Activated naive CD8-positive, alpha-beta T cell treated with anti-CD3 and anti-CD28 coated beads for 36 hours (primary cell): ENCODE measurements around the gene COX7A2L. TPM values are rescaled to one million over a fixed set of nuclear protein-coding genes. Genes with fewer than 3 reads are reported as not detected.
"Not testable (repeated sequence)": the region's sequence is repeated elsewhere in the genome, so short reads cannot be mapped to it uniquely, and the experiment has no call there.

Experiments used
- DNase-seq: peaks from one replicate; pipeline ENCODE4 v3.0.0; 2021
- H3K27ac Mint-ChIP-seq: one replicate; pipeline ENCODE4 v1.8.0; 2022; ENCODE audit warnings: mild to moderate bottlenecking, moderate library complexity, mixed read lengths
- H3K27me3 Mint-ChIP-seq: one replicate; pipeline ENCODE4 v1.8.0; 2022; ENCODE audit warnings: mild to moderate bottlenecking, mixed read lengths
- H3K36me3 Mint-ChIP-seq: one replicate; pipeline ENCODE4 v1.8.0; 2021; ENCODE audit warnings: mild to moderate bottlenecking, mixed read lengths
- H3K4me1 Mint-ChIP-seq: one replicate; pipeline ENCODE4 v1.8.0; 2021; ENCODE audit warnings: mixed read lengths
- H3K4me3 Mint-ChIP-seq: one replicate; pipeline ENCODE4 v1.8.0; 2022; ENCODE audit warnings: mild to moderate bottlenecking, moderate library complexity, mixed read lengths
- H3K9me3 Mint-ChIP-seq: one replicate; pipeline ENCODE4 v1.8.0; 2022; ENCODE audit warnings: mixed read lengths
- total RNA-seq, 2 experiments: library from RNA; stranded (reverse); gene quantifications; one replicate each; pipeline ENCODE4 v1.2.3, GENCODE V29; 2021

The COX7A2L gene
- 100 to 1,000 TPM; 107 to 110 TPM for total RNA-seq

DNA sequence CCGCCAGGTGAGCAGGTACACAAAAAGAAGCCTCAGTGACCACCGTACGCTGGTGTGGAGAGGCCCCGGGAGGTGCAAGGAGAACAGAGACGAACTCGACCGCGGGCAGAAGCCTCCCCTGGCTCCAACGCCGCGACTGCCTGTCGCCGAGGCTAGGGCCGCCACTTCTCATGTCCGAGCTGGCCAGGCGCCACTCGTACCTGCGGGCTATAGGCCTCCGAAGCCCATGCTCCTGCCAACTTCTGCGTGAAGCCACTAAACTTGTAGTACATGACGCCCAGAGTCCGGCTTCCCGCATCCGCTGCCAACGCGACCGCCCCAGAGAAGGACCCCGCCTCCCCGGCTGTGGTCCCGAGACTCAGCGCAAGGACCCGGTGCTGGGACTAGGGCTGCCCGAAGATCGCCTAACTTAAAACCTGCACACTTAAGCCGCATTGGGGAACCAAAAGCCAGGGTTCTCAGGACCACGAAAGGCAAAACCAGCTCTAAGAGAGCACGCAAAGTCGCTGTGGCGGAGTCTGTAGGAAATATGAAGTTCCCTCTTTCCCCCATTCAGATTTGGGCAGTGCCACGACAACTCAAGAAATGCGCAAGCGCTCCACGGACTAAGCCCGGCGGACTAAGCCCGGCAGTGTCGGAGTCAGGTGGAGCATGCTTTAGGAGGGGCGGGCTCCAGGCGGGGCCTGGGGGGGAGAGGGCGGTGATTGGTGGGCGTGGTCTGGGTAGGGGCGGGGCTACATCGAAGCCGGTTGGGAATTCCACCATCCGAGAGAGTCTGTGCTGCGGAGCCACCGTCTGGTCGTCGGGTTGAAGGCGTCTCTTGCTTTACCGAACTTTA is at the start of gene COX7A2L:
Gene COX7A2L (minus strand): TSS at position 328 of the 838 bp plus-strand sequence. CDS start 56 bp downstream, at position 272.
- H3K27me3 Mint-ChIP-seq, result no peaks in the 10 kb centered on the region

DNA sequence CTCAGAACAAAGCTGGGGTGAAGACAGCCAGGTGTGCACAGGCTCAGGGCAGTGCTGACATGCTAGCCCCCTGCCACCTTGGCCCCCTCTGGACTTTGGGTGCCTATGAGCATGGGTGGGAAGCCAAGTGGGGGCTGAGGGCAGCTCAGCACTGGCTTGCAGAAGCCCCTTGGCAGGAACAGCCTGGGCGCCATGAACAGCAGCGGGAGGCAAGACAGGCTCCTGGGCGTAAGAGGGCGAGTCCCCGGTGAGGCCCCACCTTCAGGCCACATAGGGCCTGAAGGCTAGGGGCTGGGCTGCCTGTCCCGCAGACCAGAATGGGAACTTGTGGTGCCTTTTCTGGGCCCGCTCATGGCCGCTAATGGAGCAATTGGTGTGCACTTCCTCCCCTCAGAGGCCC is 47.0 kb upstream of the COX7A2L start:
- no peak for DNase-seq
- Mint-ChIP-seq H3K27ac (no peak overlapping the region), H3K9me3 (no peaks in the 10 kb centered on the region), H3K36me3 (no peaks in the 10 kb centered on the region), H3K4me3 (no peak overlapping the region), H3K27me3 (no peaks in the 10 kb centered on the region), H3K4me1 (no peaks in the 10 kb centered on the region)

More for the DNA sequence above, at the start of gene COX7A2L:
- Mint-ChIP-seq H3K4me3 (peak within 1 kb of the TSS; percentile 80), H3K4me1 (peaks cover 32% of the 10 kb centered on the region), H3K27ac (peak within 1 kb of the TSS; percentile 98), H3K36me3 (peaks cover 4% of the 10 kb centered on the region), H3K9me3 (no peaks in the 10 kb centered on the region)
- peak; percentile 93 for DNase-seq

- Mint-ChIP-seq H3K4me1 (no peaks in the 10 kb centered on the region), H3K27ac (no peak overlapping the region), H3K4me3 (no peak overlapping the region), H3K9me3 (no peaks in the 10 kb centered on the region), H3K27me3 (no peaks in the 10 kb centered on the region), H3K36me3 (no peaks in the 10 kb centered on the region)
- no peak for DNase-seq
These were observed 46.5 kb upstream of the COX7A2L start for GRCh38 chr2:42407476-42407875.

DNA sequence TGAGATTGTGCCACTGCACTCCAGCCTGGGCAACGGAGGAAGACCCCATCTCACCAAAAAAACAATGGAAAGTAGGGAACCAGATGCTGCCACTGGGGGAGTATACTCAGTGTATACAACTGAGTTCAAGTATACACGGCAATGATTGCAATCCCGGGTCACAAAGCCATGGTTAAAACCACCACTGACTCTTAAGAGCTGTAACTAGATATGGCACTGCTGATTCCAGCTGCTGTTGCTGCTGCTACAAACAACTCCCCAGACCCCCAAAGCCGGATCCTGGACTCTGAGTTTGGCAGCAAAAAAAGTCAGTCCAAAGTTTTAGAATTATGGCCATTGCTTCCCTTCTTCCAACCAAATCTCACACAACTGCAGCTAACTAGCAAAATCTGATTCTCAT is 43.7 kb upstream of the COX7A2L start:
- H3K4me3 Mint-ChIP-seq, result no peak overlapping the region
- no peak for DNase-seq
- no peaks in the 10 kb centered on the region for H3K36me3 Mint-ChIP-seq
- no peaks in the 10 kb centered on the region for H3K27me3 Mint-ChIP-seq
- H3K9me3 Mint-ChIP-seq, result no peaks in the 10 kb centered on the region
- H3K4me1 Mint-ChIP-seq, result no peaks in the 10 kb centered on the region
- no peak overlapping the region for H3K27ac Mint-ChIP-seq

DNA sequence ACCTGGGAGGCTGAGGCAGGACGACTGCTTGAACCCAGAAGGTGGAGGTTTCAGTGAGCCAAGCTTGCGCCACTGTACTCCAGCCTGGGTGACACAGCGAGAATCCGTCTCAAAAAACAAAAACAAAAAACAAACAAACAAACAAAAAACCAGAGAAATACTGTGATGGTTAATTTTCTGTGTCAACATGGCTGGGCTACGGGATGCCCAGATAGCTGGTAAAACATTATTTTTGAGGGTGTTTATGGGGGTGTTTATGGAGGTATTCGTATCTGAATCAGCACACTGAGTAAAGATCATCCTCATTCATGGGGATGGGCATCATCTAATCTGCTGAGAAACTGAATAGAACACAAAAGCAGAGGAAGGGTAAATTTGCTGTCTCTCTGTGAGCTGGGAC is 40.8 kb upstream of the COX7A2L start:
- Mint-ChIP-seq H3K9me3 (no peaks in the 10 kb centered on the region), H3K27me3 (no peaks in the 10 kb centered on the region), H3K4me3 (no peak overlapping the region), H3K27ac (no peak overlapping the region), H3K4me1 (no peaks in the 10 kb centered on the region), H3K36me3 (no peaks in the 10 kb centered on the region)
- DNase-seq, result no peak

- not testable (repeated sequence) for H3K9me3 Mint-ChIP-seq, DNase-seq, H3K4me3 Mint-ChIP-seq, H3K27me3 Mint-ChIP-seq, H3K27ac Mint-ChIP-seq, H3K36me3 Mint-ChIP-seq, H3K4me1 Mint-ChIP-seq
These were observed 37.0 kb upstream of the COX7A2L start for GRCh38 chr2:42398052-42398451.

DNA sequence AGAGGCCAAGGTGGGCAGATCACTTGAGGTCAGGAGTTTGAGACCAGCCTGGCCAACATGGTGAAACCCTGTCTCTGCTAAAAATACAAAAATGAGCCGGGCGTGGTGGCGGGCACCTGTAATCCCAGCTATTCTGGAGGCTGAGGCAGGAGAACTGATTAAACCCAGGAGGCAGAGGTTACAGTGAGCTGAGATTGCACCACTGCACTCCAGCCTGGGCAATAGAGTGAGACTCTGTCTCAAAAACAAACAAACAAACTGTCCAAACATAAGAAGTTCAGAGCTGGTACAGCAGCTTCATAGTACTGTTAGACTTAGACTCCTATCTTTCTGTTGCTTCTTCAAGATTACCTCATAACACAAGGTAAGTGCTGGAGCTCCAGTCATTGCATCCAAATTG is 32.3 kb upstream of the COX7A2L start:
- not testable (repeated sequence) for DNase-seq, H3K4me3 Mint-ChIP-seq, H3K27ac Mint-ChIP-seq, H3K9me3 Mint-ChIP-seq, H3K4me1 Mint-ChIP-seq, H3K27me3 Mint-ChIP-seq, H3K36me3 Mint-ChIP-seq

DNA sequence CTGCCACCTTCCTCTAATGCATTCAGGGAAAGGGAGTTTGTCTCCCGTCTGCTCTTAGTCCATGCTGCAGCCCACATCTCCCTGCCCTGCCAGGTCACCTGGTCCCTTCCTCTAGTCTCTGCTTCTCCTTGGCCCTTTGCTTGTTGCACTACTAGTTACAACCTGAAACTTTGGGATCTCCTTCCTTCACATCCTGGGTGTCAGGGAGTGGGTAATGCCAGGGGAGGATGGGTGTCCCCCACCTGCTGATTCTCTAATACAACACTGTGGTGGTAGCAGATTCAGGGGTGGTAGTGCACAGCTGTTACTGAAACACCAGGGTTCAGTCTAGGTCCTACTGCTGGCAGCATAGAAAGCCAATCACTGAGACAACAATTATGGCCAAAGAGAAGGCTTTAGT is 31.2 kb upstream of the COX7A2L start:
- Mint-ChIP-seq H3K36me3 (no peaks in the 10 kb centered on the region), H3K9me3 (no peaks in the 10 kb centered on the region), H3K27ac (no peak overlapping the region), H3K27me3 (no peaks in the 10 kb centered on the region), H3K4me1 (no peaks in the 10 kb centered on the region), H3K4me3 (no peak overlapping the region)
- DNase-seq, result no peak

DNA sequence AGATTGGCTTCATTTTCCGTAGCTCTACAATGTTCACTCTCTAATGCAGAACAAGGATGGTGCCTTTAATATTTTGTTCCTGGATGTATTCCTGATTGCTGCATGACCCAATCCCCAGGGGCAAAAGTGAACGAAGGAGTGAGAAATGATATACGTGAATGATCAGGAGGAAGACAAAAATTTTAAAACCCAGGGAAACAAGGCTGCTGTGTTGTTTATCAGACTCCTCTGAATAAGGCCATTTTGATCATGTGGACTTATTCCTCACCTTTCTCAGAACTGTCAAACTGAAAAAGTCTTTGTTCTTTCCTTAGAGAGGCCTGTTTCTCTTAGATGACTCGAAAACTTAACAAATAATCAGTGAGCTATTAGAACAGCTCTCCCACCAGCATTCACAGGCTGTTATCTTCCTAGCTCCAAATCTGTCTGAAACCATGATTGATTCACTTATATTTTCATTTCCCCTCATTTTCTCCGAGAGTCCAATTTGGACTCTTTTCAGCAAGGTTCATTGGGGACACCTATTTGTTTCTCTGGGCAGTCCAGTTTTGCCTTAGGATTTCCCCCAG is 29.5 kb upstream of the COX7A2L start:
- H3K4me1 Mint-ChIP-seq, result no peaks in the 10 kb centered on the region
- no peak for DNase-seq
- no peak overlapping the region for H3K27ac Mint-ChIP-seq
- no peak overlapping the region for H3K4me3 Mint-ChIP-seq
- H3K9me3 Mint-ChIP-seq, result no peaks in the 10 kb centered on the region
- no peaks in the 10 kb centered on the region for H3K36me3 Mint-ChIP-seq
- no peaks in the 10 kb centered on the region for H3K27me3 Mint-ChIP-seq

DNA sequence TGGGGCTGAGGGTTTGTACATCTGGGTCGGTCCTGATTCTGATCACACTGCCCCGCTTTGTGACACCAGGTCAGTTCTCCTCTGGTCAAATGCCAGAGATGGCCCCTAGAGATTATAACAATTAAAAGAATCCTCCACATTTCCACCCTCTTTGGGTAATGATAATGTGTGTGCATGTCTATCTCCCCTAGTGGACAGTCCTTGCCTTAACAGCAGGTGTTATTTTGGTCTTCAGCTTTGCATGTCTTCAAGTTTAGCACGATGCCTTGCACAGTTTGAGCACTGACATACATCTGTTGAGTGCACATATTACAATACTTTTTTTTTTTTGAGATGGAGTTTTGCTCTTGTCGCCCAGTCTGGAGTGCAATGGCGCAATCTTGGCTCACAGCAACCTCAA is 25.7 kb upstream of the COX7A2L start:
- DNase-seq, result no peak
- Mint-ChIP-seq H3K36me3 (no peaks in the 10 kb centered on the region), H3K4me3 (no peak overlapping the region), H3K9me3 (no peaks in the 10 kb centered on the region), H3K27ac (no peak overlapping the region), H3K27me3 (peaks cover 1% of the 10 kb centered on the region), H3K4me1 (no peaks in the 10 kb centered on the region)

- no peak for DNase-seq
- Mint-ChIP-seq H3K27ac (no peak overlapping the region), H3K36me3 (no peaks in the 10 kb centered on the region), H3K4me3 (no peak overlapping the region), H3K27me3 (peaks cover 9% of the 10 kb centered on the region), H3K4me1 (no peaks in the 10 kb centered on the region), H3K9me3 (no peaks in the 10 kb centered on the region)
These were observed 24.2 kb upstream of the COX7A2L start for GRCh38 chr2:42385225-42385624.

DNA sequence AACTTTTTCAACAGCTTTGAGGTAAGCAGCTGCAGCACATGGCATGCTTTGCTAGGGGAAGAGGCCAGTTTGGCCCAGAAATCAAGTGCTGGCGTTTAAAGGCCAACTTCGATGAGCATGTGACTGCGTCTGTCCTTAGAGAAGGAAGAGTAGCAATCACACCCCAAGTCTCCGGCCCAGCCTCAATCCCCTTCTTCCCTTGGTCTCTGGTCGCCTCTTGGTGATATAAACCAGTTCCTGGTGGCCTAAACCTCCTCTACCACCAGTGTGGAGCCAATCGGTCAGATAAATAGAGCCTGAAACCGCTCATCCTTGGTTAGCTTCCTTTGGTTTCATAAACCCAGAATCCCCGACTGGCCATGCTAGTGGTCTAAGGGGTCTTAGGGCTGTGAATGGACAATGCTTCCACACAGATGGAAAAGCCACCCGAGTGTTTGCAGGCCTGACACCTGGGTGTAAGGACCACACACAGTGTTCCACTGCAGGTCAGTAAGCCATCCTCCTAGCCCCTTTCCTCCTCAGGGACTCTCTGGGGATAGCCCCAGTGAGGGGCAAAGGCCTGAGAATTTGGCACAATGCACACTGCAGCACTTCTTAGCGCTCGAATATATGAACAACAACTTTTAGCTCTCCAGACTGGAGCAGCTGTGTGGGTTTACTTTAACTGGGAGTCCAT is 23.0 kb upstream of the COX7A2L start:
- H3K9me3 Mint-ChIP-seq, result no peaks in the 10 kb centered on the region
- no peak overlapping the region for H3K4me3 Mint-ChIP-seq
- H3K27me3 Mint-ChIP-seq, result peaks cover 9% of the 10 kb centered on the region
- no peak for DNase-seq
- H3K27ac Mint-ChIP-seq, result no peak overlapping the region
- H3K36me3 Mint-ChIP-seq, result no peaks in the 10 kb centered on the region
- no peaks in the 10 kb centered on the region for H3K4me1 Mint-ChIP-seq

DNA sequence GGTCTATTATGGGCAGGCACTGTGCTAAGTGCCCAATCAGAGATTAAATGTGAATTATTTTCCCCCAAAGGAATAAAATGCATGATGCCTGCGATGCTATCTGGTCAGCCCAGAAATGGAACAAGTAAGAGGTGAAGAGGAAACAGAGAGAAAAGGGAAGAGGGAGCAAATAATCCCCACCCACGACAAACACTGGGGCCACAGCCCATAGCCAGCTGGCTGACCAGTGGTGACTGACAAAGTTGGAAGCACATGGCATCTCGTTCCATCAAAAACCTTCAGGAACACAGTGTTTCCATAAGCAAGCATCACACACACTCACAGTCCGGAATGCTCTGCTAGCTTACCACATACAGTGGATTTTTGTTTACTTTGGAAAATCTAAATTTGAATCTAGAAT is 21.1 kb upstream of the COX7A2L start:
- no peaks in the 10 kb centered on the region for H3K9me3 Mint-ChIP-seq
- no peak for DNase-seq
- no peaks in the 10 kb centered on the region for H3K4me1 Mint-ChIP-seq
- H3K36me3 Mint-ChIP-seq, result no peaks in the 10 kb centered on the region
- H3K27ac Mint-ChIP-seq, result no peak overlapping the region
- H3K27me3 Mint-ChIP-seq, result peaks cover 9% of the 10 kb centered on the region
- no peak overlapping the region for H3K4me3 Mint-ChIP-seq

- not testable (repeated sequence) for H3K27ac Mint-ChIP-seq, H3K9me3 Mint-ChIP-seq, H3K4me3 Mint-ChIP-seq, H3K4me1 Mint-ChIP-seq, H3K27me3 Mint-ChIP-seq, H3K36me3 Mint-ChIP-seq, DNase-seq
These were observed 19.0 kb upstream of the COX7A2L start for GRCh38 chr2:42380026-42380425.

DNA sequence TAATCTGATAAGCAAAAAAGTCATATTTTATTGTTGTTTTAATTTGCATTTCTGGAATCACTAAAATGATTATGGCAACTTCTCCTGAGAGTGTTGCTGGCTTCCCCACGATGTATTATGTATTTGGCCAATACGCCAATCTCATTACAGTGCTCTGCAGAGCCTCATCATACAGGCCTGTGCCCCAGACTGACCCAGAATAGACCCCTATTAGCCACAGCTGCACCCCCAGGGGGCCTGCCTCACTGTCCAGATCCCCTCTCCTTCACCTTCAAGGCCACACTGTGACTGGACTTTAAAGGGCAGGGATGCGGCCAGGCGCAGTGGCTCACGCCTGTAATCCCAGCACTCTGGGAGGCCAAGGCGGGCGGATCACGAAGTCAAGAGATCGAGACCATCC is 17.4 kb upstream of the COX7A2L start:
- Mint-ChIP-seq H3K27ac (no peak overlapping the region), H3K4me3 (no peak overlapping the region), H3K4me1 (no peaks in the 10 kb centered on the region), H3K9me3 (no peaks in the 10 kb centered on the region), H3K36me3 (no peaks in the 10 kb centered on the region), H3K27me3 (peaks cover 9% of the 10 kb centered on the region)
- no peak for DNase-seq

GRCh38 chr2:42376758-42377157 is 15.7 kb upstream of the COX7A2L start:
- no peak for DNase-seq
- Mint-ChIP-seq H3K4me1 (no peaks in the 10 kb centered on the region), H3K9me3 (no peaks in the 10 kb centered on the region), H3K4me3 (no peak overlapping the region), H3K27ac (no peak overlapping the region), H3K36me3 (no peaks in the 10 kb centered on the region), H3K27me3 (peaks cover 8% of the 10 kb centered on the region)
